Neural progenitor cell (in vitro differentiated cells): ENCODE results near the gene YBX3.

Source experiments
- EZH2 ChIP-seq: fragments of 200-600 bp; sonication (generic); IDR thresholded peaks from 2 replicates; pipeline ENCODE4 v1.6.1; 2017; ENCODE audit warnings: antibody characterized with exemption, mild to moderate bottlenecking, moderate library complexity
- EZH2phosphoT487 ChIP-seq: fragments of 200-600 bp; sonication (generic); IDR thresholded peaks from 2 replicates; pipeline ENCODE4 v1.6.1; 2017; ENCODE audit warnings: antibody characterized with exemption
- TF ChIP-seq, protein P1 (sequence below): fragments of 200-600 bp; sonication (generic); IDR thresholded peaks from 2 replicates; pipeline ENCODE4 v1.5.1; 2017; ENCODE audit warnings: antibody characterized with exemption, mild to moderate bottlenecking

DNA sequence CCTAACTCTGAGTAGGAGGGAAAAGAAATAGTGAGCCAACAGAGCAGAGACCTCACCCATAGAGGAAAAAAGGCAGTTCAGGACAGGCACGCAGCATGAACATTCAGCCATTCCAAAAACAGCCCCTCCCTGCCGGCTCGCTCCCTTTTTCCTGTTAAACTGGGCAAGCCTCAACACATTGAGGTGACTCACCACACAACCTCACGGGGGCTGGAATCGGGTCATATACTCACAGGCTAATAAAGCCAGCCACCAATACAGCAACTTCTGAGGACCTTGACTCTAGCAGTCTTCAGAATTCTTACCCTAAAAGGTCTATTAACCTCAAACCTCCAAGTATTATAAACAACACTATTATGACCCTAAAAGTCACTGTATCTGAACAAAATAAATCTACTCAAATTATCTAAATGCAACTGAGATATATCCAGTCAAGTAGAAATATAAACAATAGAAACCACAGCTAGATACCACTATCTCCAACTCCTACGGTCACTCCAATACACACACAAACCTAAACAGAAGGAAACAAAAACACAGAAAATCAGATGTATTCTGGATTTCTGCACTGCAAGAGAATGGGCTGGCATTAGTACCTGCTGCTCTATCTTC is 6.3 kb downstream of the YBX3 start:
- TF ChIP-seq EZH2 (no peak), EZH2phosphoT487 (no peak)
- TF ChIP-seq, protein P1, sequence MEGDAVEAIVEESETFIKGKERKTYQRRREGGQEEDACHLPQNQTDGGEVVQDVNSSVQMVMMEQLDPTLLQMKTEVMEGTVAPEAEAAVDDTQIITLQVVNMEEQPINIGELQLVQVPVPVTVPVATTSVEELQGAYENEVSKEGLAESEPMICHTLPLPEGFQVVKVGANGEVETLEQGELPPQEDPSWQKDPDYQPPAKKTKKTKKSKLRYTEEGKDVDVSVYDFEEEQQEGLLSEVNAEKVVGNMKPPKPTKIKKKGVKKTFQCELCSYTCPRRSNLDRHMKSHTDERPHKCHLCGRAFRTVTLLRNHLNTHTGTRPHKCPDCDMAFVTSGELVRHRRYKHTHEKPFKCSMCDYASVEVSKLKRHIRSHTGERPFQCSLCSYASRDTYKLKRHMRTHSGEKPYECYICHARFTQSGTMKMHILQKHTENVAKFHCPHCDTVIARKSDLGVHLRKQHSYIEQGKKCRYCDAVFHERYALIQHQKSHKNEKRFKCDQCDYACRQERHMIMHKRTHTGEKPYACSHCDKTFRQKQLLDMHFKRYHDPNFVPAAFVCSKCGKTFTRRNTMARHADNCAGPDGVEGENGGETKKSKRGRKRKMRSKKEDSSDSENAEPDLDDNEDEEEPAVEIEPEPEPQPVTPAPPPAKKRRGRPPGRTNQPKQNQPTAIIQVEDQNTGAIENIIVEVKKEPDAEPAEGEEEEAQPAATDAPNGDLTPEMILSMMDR: no peak
